Fibroblast of pulmonary artery (primary cell): ENCODE results near the gene CAMK2N2.

ENCODE experiments used
- DNase-seq: peaks from one replicate; pipeline ENCODE4 v3.0.0-alpha.2; 2010; ENCODE audit warnings: low read depth
- H3K4me3 ChIP-seq: replicated peaks from 2 replicates; pipeline ENCODE4 v1.5.1; 2011; ENCODE audit warnings: low read depth, mild to moderate bottlenecking, control low read depth, low read length, moderate library complexity
- CTCF ChIP-seq: IDR thresholded peaks from 2 replicates; pipeline ENCODE4 v1.5.1; 2011; ENCODE audit warnings: mild to moderate bottlenecking, control low read depth, low read length, inconsistent platforms; ENCODE audit errors: missing control alignments

Gene CAMK2N2

GRCh38 chr3:184235381-184236032 lies 25.8 kb downstream of the CAMK2N2 start:
- TF ChIP-seq CTCF = no peak
- no peak for DNase-seq
- no peak overlapping the region for H3K4me3 ChIP-seq

- TF ChIP-seq CTCF = no peak
- H3K4me3 ChIP-seq = no peak overlapping the region
- no peak for DNase-seq
Measured at GRCh38 chr3:184234671-184235380, 26.5 kb downstream of the CAMK2N2 start.

GRCh38 chr3:184234224-184234623 lies 27.1 kb downstream of the CAMK2N2 start:
- peak; percentile 85 for DNase-seq
- peak; percentile 20 for TF ChIP-seq CTCF
- H3K4me3 ChIP-seq = no peak overlapping the region

- H3K4me3 ChIP-seq = no peak overlapping the region
- DNase-seq = no peak
- no peak for TF ChIP-seq CTCF
Measured at GRCh38 chr3:184233127-184233843, 28.1 kb downstream of the CAMK2N2 start.

- no peak for TF ChIP-seq CTCF
- no peak overlapping the region for H3K4me3 ChIP-seq
- DNase-seq = no peak
Measured at GRCh38 chr3:184231671-184232070, 29.7 kb downstream of the CAMK2N2 start.

- no peak for TF ChIP-seq CTCF
- H3K4me3 ChIP-seq = no peak overlapping the region
- no peak for DNase-seq
Measured at GRCh38 chr3:184230603-184231528, 30.5 kb downstream of the CAMK2N2 start.
